ENCODE results near the gene TRIM26. TPM values are rescaled to one million over a fixed set of nuclear protein-coding genes. Genes with fewer than 3 reads are reported as not detected.

Gene TRIM26
- total RNA-seq, 1 donor from 2014 or later, result 48.1 TPM

GRCh38 chr6:30149858-30150550 is 63.2 kb downstream of the TRIM26 start:
- Histone ChIP-seq H3K9me3 (no peaks in the 10 kb centered on the region), H3K4me1 (no peaks in the 10 kb centered on the region), H3K27ac (no peak overlapping the region), H3K36me3 (no peaks in the 10 kb centered on the region), H3K27me3 (peaks cover 5% of the 10 kb centered on the region), H3K4me3 (no peak overlapping the region)
- ATAC-seq (no peak), DNase-seq (no peak)
- intact Hi-C loops (cut with DNase I), result no loop called here
- no peak for TF ChIP-seq CTCF (IDR thresholded peaks at IDR 0.05)

GRCh38 chr6:30149234-30149633 is 64.0 kb downstream of the TRIM26 start:
- ATAC-seq (no peak), DNase-seq (no peak)
- intact Hi-C loops (cut with DNase I), result no loop called here
- Histone ChIP-seq H3K36me3 (no peaks in the 10 kb centered on the region), H3K9me3 (no peaks in the 10 kb centered on the region), H3K27me3 (peaks cover 5% of the 10 kb centered on the region), H3K27ac (no peak overlapping the region), H3K4me1 (no peaks in the 10 kb centered on the region), H3K4me3 (no peak overlapping the region)
- no peak for TF ChIP-seq CTCF (IDR thresholded peaks at IDR 0.05)

GRCh38 chr6:30147096-30147495 is 66.1 kb downstream of the TRIM26 start:
- DNase-seq (no peak), ATAC-seq (no peak)
- TF ChIP-seq CTCF (IDR thresholded peaks at IDR 0.05), result no peak
- Histone ChIP-seq H3K36me3 (no peaks in the 10 kb centered on the region), H3K4me3 (no peak overlapping the region), H3K9me3 (no peaks in the 10 kb centered on the region), H3K27ac (no peak overlapping the region), H3K27me3 (peaks cover 5% of the 10 kb centered on the region), H3K4me1 (no peaks in the 10 kb centered on the region)
- intact Hi-C loops (cut with DNase I), result no loop called here

- Histone ChIP-seq H3K9me3 (no peaks in the 10 kb centered on the region), H3K4me3 (no peak overlapping the region), H3K27me3 (peaks cover 5% of the 10 kb centered on the region), H3K27ac (no peak overlapping the region), H3K36me3 (no peaks in the 10 kb centered on the region), H3K4me1 (no peaks in the 10 kb centered on the region)
- TF ChIP-seq CTCF (IDR thresholded peaks at IDR 0.05), result no peak
- no peak for DNase-seq
- ATAC-seq, result no peak
- intact Hi-C loops (cut with DNase I), result no loop called here
These were observed 67.4 kb downstream of the TRIM26 start for GRCh38 chr6:30145818-30146217.

GRCh38 chr6:30144811-30145210 is 68.4 kb downstream of the TRIM26 start:
- Histone ChIP-seq H3K27me3 (peaks cover 5% of the 10 kb centered on the region), H3K9me3 (no peaks in the 10 kb centered on the region), H3K27ac (no peak overlapping the region), H3K36me3 (no peaks in the 10 kb centered on the region), H3K4me1 (no peaks in the 10 kb centered on the region), H3K4me3 (no peak overlapping the region)
- intact Hi-C loops (cut with DNase I), result no loop called here
- TF ChIP-seq CTCF (IDR thresholded peaks at IDR 0.05), result no peak
- ATAC-seq, result no peak
- DNase-seq, result no peak

GRCh38 chr6:30143780-30144179 is 69.4 kb downstream of the TRIM26 start:
- no peak for DNase-seq
- no peaks in the 10 kb centered on the region for H3K4me1 ChIP-seq
- intact Hi-C loops (cut with DNase I), result no loop called here
- no peaks in the 10 kb centered on the region for H3K9me3 ChIP-seq
- H3K27me3 ChIP-seq, result peaks cover 5% of the 10 kb centered on the region
- no peaks in the 10 kb centered on the region for H3K36me3 ChIP-seq
- ATAC-seq, result no peak
- no peak overlapping the region for H3K4me3 ChIP-seq
- H3K27ac ChIP-seq, result no peak overlapping the region
- TF ChIP-seq CTCF (IDR thresholded peaks at IDR 0.05), result no peak
